NB4 (cell line): Measurements from ENCODE around the gene ADK.

Experiments
- DNase-seq: peaks from one replicate; pipeline ENCODE4 v3.0.0; 2010; ENCODE audit warnings: low read depth
- H3K4me3 ChIP-seq: one replicate; pipeline ENCODE4 v1.5.1; 2011; ENCODE audit warnings: mild to moderate bottlenecking, low read depth, low read length, moderate library complexity
- MYC ChIP-seq: IDR thresholded peaks from 2 replicates; pipeline ENCODE4 v1.6.1; 2011; ENCODE audit warnings: low read depth, low read length
- POLR2A ChIP-seq: IDR thresholded peaks from 2 replicates; pipeline ENCODE4 v1.6.1; 2011; ENCODE audit warnings: mild to moderate bottlenecking; ENCODE audit not compliant: insufficient read length; ENCODE audit errors: extremely low read depth
- TF ChIP-seq, protein P1 (sequence below): IDR thresholded peaks from one replicate; pipeline ENCODE4 v1.5.1; 2012; ENCODE audit warnings: low read depth, low read length
- TF ChIP-seq, protein P2 (sequence below): IDR thresholded peaks from 2 replicates; pipeline ENCODE4 v1.6.1; 2011; ENCODE audit warnings: low read depth, low read length

Gene ADK

GRCh38 chr10:74227697-74228424, 76.8 kb downstream of the ADK start:
- DNase-seq, result peak; percentile 74
- H3K4me3 ChIP-seq, result no peak overlapping the region
- TF ChIP-seq, protein P1, sequence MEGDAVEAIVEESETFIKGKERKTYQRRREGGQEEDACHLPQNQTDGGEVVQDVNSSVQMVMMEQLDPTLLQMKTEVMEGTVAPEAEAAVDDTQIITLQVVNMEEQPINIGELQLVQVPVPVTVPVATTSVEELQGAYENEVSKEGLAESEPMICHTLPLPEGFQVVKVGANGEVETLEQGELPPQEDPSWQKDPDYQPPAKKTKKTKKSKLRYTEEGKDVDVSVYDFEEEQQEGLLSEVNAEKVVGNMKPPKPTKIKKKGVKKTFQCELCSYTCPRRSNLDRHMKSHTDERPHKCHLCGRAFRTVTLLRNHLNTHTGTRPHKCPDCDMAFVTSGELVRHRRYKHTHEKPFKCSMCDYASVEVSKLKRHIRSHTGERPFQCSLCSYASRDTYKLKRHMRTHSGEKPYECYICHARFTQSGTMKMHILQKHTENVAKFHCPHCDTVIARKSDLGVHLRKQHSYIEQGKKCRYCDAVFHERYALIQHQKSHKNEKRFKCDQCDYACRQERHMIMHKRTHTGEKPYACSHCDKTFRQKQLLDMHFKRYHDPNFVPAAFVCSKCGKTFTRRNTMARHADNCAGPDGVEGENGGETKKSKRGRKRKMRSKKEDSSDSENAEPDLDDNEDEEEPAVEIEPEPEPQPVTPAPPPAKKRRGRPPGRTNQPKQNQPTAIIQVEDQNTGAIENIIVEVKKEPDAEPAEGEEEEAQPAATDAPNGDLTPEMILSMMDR, result no peak
- TF ChIP-seq POLR2A, result no peak
- TF ChIP-seq, protein P2, sequence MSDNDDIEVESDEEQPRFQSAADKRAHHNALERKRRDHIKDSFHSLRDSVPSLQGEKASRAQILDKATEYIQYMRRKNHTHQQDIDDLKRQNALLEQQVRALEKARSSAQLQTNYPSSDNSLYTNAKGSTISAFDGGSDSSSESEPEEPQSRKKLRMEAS, result no peak
- TF ChIP-seq MYC, result no peak

DNA sequence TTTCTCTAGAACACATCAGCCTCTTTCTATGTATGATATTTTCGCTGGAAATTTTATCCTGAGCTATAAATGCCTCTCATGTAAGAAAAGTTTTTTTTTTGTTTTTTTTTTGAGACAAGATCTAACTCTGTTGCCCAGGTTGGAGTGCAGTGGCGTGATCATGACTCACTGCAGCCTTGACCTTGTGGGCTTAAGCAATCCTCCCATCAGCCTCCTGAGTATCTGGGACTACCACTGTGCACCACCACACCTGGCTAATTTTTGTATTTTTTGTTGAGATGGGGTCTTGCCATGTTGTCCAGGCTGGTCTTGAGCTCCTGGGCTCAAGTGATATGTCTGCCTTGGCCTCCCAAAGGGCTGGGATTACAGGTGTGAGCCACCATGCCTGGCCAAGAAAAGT, 80.4 kb downstream of the ADK start:
- TF ChIP-seq, protein P1, result no peak
- TF ChIP-seq POLR2A, result no peak
- no peak for TF ChIP-seq MYC
- TF ChIP-seq, protein P2, result no peak
- no peak overlapping the region for H3K4me3 ChIP-seq
- no peak for DNase-seq

DNA sequence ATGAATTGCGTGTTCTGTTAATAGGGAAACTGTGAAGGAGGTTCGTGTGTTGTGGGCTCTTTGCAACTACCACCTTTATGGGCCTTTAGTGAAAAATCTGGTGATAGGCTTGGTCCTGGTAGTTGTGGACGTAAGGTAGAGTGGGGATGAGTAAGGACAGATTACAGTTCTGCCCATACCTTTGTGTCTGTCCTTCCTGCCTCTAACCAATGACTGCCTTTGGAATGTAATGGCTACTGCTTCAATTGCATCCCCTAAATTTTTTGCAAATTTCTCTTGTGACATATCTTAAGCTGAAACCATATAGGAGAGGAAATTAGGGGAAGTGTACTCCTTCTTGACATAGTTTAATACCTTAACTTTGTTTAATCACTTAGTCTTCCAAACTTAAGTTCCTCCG, 82.3 kb downstream of the ADK start:
- TF ChIP-seq POLR2A, result no peak
- TF ChIP-seq, protein P1, result no peak
- no peak for TF ChIP-seq MYC
- TF ChIP-seq, protein P2, result no peak
- DNase-seq, result no peak
- no peak overlapping the region for H3K4me3 ChIP-seq

GRCh38 chr10:74234569-74234968, 83.5 kb downstream of the ADK start:
- DNase-seq, result no peak
- TF ChIP-seq POLR2A (no peak), MYC (no peak)
- TF ChIP-seq, protein P2, result no peak
- TF ChIP-seq, protein P1, result no peak
- no peak overlapping the region for H3K4me3 ChIP-seq

DNA sequence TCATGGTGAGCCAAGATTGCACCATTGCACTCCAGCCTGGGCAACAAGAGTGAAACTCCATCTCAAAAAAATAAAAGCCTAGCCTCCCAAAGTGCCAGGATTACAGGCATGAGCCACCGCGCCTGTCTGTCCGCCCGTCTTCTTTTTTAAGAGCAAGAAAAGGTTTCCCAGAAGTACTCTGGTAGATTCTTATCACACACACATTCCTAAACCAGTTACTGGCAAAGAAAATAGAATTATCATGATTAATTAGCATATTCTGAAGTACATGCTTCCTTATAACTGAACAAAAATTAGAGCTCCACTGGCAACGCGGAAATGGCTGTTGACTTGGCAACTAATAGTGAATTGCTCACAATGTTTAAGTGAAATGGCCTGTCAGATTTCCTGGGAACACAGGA, 87.0 kb downstream of the ADK start:
- DNase-seq, result no peak
- TF ChIP-seq, protein P2, result no peak
- no peak for TF ChIP-seq MYC
- TF ChIP-seq POLR2A, result no peak
- TF ChIP-seq, protein P1, result no peak
- no peak overlapping the region for H3K4me3 ChIP-seq
